ENCODE measurements around the gene NADK2. TPM values are rescaled to one million over a fixed set of nuclear protein-coding genes. Genes with fewer than 3 reads are reported as not detected.

Gene NADK2
- total and polyA plus RNA-seq, 9 of the 15 experiments (the other 6 are each of a cell fraction or from before 2014, with no cell fraction given) = 10.6 to 41.0 (median 24.0) TPM

GRCh38 chr5:36240779-36241630, 720 bp downstream of the NADK2 start (continued):
- TF ChIP-seq CREB5 (CRISPR knock-in tag; IDR thresholded peaks at IDR 0.05) = no peak
- no peak for TF ChIP-seq ETV6 (IDR thresholded peaks at IDR 0.05; ENCODE audit: borderline replicate concordance in 1 of 2, low read depth in 2 of 2, low read length in 1 of 2)
- TF ChIP-seq ETV6 (CRISPR knock-in tag; IDR thresholded peaks at IDR 0.05; ENCODE audit: borderline replicate concordance) = no peak
- TF ChIP-seq NR4A1 (CRISPR knock-in tag; IDR thresholded peaks at IDR 0.05) = peak; percentile 5; the same call in 1 of the 2 replicates
- TF ChIP-seq NR4A1 (tag; IDR thresholded peaks at IDR 0.05) = peak; percentile 58; the same call in 1 of the 2 replicates
- no peak for TF ChIP-seq ZNF318 (IDR thresholded peaks at IDR 0.05; ENCODE audit: borderline replicate concordance in 1 of 2, low read depth in 1 of 2)
- no peak for TF ChIP-seq SAFB2 (IDR thresholded peaks at IDR 0.05; ENCODE audit: borderline replicate concordance, low read depth, low read length, severe bottlenecking)
- no peak for TF ChIP-seq TFAM (CRISPR knock-in tag; conservative IDR thresholded peaks at IDR 0.05)
- TF ChIP-seq PRMT5 (CRISPR knock-in tag; IDR thresholded peaks at IDR 0.05) = no peak
- no peak for TF ChIP-seq GATAD2A (IDR thresholded peaks at IDR 0.05)
- TF ChIP-seq MYC (IDR thresholded peaks at IDR 0.05; ENCODE audit: low read depth, low read length) = peak; percentile 19; the same call in 1 of the 2 replicates
- peak; percentile 70; the same call in 1 of the 2 replicates for TF ChIP-seq MYC (CRISPR knock-in tag; IDR thresholded peaks at IDR 0.05; ENCODE audit: borderline replicate concordance, low read depth)
- TF ChIP-seq U2AF2 (optimal IDR thresholded peaks at IDR 0.05; ENCODE audit: low read depth, low read length) = no peak
- no peak for TF ChIP-seq PTTG1 (tag; IDR thresholded peaks at IDR 0.05; ENCODE audit: low read depth)
- TF ChIP-seq ADNP (tag; IDR thresholded peaks at IDR 0.05) = no peak
- no peak for TF ChIP-seq BHLHE40 (IDR thresholded peaks at IDR 0.05; ENCODE audit: low read length)
- TF ChIP-seq RBM34 (IDR thresholded peaks at IDR 0.05; ENCODE audit: borderline replicate concordance, insufficient read depth, low read length) = no peak
- 0 out of 2 replicates have a peak, but pooled peaks have one; percentile 51 for TF ChIP-seq TGIF2 (CRISPR knock-in tag; IDR thresholded peaks at IDR 0.05)

Measured in K562 (cell line).